CD4-positive, alpha-beta T cell treated with Interleukin-10 for 1 hour (primary cell): ENCODE data around the gene NBEAL2.

ENCODE experiments used
- DNase-seq: peaks from one replicate; pipeline ENCODE4 v3.0.0-alpha.2; 2020

NBEAL2 gene

GRCh38 chr3:46988616-46989015, 9.2 kb downstream of the NBEAL2 start:
- no peak for DNase-seq

- DNase-seq: no peak
Observed at GRCh38 chr3:46989146-46989810, 9.8 kb downstream of the NBEAL2 start.

GRCh38 chr3:46990573-46991374, 11.3 kb downstream of the NBEAL2 start:
- DNase-seq: no peak

GRCh38 chr3:46991406-46992165, 12.1 kb downstream of the NBEAL2 start:
- no peak for DNase-seq

GRCh38 chr3:46992231-46992630, 12.8 kb downstream of the NBEAL2 start:
- no peak for DNase-seq

GRCh38 chr3:46993292-46993691, 13.8 kb downstream of the NBEAL2 start:
- no peak for DNase-seq

GRCh38 chr3:46993986-46994385, 14.5 kb downstream of the NBEAL2 start:
- DNase-seq: no peak

GRCh38 chr3:46994801-46995731, 15.6 kb downstream of the NBEAL2 start:
- no peak for DNase-seq

GRCh38 chr3:46995901-46996562, 16.6 kb downstream of the NBEAL2 start:
- DNase-seq: no peak

- no peak for DNase-seq
Observed at GRCh38 chr3:46996689-46997452, 17.4 kb downstream of the NBEAL2 start.

GRCh38 chr3:46997453-46998091, 18.1 kb downstream of the NBEAL2 start:
- DNase-seq: no peak

GRCh38 chr3:46998121-46998851, 18.8 kb downstream of the NBEAL2 start:
- peak; percentile 77 for DNase-seq

GRCh38 chr3:46998852-46999515, 19.5 kb downstream of the NBEAL2 start:
- no peak for DNase-seq

- DNase-seq: no peak
Observed at GRCh38 chr3:46999516-47000197, 20.2 kb downstream of the NBEAL2 start.

GRCh38 chr3:47000198-47000815, 20.8 kb downstream of the NBEAL2 start:
- no peak for DNase-seq

GRCh38 chr3:47000922-47001730, 21.7 kb downstream of the NBEAL2 start:
- no peak for DNase-seq

- no peak for DNase-seq
Observed at GRCh38 chr3:47001731-47002170, 22.3 kb downstream of the NBEAL2 start.
